ENCODE data around the gene SEL1L3. TPM values are rescaled to one million over a fixed set of nuclear protein-coding genes. Genes with fewer than 3 reads are reported as not detected.

Gene SEL1L3
- total RNA-seq, 1 donor from 2014 or later = 63.4 TPM

DNA sequence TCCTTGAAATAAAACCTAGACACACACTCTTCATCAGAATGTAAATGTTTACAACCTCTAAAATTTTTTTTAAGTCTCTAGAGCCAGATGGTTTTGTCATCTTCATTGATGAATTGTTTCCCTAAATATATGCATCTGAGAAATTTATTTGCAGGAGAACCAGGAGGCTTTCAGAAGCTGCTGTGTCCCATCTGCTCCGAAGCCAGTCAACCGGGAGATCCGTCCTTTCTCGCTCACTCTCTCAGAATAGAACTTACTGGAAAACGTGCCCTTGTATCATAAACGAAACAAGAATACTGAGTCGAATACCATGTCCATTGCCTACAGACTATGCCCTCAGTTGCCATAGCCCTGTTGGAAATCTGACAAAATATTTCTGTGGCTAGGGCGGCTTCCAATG, 103.7 kb downstream of the SEL1L3 start:
- intact Hi-C loops (cut with micrococcal nuclease) = no loop called here

DNA sequence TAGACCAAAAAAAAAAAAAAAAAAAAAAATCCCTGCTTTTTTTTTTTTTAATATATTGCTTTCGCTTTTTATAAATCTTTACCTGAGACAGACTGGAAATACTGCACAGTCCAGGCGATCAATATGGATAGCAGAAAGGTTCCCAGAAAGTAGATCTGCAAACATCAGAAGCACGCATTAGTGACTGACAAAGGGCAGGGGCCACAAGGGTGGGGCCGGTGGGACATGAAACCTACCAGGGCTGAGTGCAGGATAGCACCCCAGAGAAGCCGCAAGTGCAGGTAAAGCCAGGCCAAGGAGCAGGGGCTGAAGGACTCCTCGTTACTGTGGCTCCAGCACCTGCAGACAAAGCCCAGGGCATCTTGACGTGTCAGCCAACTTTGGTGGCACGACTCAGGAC, 105.3 kb downstream of the SEL1L3 start:
- intact Hi-C loops (cut with micrococcal nuclease) = no loop called here

DNA sequence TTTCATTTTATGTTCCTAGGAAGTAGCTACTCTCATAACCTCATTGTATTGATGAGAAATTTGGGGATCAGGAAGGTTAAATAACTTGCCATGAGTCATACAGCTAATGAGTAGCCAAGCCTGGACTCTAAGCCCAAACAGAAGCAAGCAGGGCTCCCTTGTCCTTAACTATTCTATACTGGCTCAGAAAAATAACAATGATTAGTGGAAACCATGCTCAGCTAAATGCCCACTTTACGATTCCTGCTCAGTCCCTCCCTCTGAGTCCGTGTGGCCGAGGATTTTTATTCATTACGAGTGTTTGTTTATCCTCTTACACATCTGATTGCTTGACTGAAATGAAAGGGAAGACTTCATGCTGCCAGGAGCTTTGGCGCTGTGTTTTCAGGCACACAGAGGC, 106.3 kb downstream of the SEL1L3 start:
- intact Hi-C loops (cut with micrococcal nuclease) = no loop called here

DNA sequence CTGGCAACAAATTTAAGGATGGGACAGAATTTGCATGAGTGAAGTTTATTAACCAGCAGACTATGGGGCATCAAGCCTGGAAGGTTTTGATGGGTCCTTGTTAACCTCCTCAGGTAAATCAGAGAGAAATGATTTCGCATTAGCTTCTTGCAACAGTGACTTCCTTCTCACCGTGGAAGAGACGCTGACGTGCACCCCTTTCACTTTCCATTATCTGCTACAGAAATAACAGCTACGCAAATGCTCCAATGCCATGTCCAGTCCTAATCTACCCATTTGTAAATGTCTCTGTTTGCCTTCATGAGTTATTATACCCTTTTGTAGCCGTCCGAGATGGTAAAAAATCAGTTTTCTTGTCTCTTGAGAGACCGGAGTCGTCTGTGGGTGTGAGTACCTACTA, 106.9 kb downstream of the SEL1L3 start:
- intact Hi-C loops (cut with micrococcal nuclease) = no loop called here

DNA sequence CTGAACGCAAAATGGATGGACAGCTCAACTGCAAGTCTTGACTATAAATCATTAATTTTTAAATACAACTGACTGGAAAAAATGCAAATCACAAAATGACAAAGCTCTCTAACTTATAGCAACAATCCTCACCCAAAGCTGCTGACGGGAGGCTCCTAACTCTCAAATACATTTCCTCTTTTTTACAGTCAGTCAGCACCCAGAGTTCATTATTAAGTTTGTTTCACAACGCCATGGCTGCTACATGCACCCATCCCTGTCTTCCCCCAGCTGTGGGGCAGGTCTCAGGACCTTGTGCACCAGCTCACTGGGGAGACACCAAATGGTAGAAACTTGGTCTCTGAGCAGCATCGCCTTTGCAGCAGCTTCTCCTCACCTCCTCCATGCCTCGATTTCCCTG, 109.5 kb downstream of the SEL1L3 start:
- intact Hi-C loops (cut with micrococcal nuclease) = no loop called here

DNA sequence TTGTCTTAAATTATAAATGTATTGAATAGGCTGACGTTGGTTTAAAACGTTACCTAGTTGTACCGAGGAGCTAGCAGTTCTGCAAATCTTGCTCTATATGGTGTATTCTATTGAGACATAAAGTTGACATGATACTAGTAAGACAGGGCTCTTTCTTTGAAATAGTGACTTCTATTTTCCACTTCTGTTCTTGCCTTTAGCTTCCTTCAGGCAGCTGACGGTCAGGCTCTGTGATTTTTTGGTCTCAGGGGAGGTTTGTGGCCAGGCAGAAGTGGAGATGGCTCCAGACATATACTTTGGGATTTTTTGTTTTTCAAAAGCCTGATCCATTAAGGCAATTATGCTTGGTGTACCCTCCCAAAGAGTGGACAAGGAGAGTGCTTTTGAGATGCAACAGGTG, 111.9 kb downstream of the SEL1L3 start:
- intact Hi-C loops (cut with micrococcal nuclease) = no loop called here

DNA sequence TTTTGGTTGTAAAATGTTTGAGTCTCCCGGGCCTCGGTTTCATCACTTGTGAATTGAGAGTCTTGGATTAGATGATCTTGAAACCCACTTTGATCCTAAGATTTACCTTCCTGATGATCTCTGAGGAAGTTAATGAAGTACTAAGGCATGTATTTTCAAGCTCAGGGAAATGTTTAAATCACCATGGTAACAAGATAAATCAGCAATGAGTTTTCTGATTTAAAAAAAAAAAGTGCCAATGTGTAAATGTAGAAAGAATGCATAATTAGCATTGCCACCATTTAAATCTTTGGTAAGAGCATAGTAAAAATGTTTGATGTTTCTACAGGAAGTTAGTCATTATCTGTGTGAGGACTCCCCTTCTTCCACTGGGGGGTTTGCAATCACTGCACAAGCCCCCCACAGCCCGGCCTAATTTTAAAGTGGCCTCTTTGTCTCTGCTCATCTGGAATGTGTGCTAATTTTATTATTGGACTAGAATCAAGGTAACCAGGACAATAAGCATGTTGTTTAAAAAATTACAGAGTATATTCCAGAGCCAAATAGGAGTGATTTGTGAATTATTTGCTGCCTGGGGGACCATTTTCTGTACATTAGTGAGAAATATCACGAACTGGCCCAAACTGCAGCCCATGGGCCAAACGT, 113.5 kb downstream of the SEL1L3 start:
- intact Hi-C loops (cut with micrococcal nuclease) = no loop called here

DNA sequence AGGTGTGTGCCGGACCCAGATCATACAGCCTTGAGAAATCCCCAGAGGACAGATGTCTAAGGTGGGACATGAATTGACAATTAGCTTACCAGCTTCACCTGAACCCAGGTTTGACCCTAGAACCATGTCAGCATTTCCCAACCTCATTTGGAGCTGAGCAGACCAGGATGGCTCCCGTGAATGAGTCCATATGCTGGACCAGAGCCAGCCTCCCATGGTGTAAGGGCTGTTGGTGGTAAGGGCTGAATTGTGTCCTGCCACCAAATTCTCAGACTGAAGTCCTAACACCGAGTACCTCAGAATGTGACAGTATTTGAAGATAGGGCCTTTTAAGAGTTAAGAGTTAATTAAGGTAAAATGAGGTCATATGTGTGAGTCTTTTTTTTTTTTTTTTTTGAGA, 118.8 kb downstream of the SEL1L3 start:
- intact Hi-C loops (cut with micrococcal nuclease) = no loop called here

DNA sequence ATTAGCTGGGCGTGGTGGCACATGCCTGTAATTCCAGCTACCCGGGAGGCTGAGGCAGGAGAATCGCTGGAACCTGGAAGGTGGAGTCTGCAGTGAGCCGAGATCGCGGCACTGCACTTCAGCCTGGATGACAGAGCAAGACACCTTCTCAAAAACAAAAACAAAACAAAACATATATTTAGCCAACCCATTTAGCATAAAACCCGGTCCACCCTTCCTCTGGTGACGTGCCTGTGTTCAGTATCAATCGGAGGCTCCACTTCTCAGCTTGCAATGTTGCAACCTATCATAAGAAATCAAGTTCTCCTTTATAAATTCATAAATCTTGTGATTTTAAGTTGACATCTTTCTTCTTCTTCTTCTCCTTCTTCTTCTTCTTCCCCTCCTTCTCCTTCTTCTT, 133.2 kb downstream of the SEL1L3 start:
- intact Hi-C loops (cut with micrococcal nuclease) = no loop called here

DNA sequence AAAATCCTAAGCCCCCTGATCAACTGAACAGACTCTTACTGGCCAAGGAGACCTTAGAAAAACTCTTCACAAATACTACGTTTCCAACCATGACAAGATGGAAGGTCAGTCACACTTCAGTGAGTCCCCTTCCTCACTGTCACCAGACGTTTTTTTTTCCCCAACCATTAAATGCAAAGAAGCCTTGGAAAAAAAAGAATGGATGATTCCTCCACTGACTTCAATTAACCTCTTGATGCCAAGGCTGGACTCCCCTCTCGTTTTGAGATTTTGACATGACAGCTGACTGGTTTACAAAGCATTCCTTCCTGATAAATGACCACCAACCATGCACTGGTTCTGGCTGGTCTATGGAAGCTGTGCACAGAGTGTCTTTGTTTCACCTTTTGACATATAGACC, 133.9 kb downstream of the SEL1L3 start:
- intact Hi-C loops (cut with micrococcal nuclease) = no loop called here

DNA sequence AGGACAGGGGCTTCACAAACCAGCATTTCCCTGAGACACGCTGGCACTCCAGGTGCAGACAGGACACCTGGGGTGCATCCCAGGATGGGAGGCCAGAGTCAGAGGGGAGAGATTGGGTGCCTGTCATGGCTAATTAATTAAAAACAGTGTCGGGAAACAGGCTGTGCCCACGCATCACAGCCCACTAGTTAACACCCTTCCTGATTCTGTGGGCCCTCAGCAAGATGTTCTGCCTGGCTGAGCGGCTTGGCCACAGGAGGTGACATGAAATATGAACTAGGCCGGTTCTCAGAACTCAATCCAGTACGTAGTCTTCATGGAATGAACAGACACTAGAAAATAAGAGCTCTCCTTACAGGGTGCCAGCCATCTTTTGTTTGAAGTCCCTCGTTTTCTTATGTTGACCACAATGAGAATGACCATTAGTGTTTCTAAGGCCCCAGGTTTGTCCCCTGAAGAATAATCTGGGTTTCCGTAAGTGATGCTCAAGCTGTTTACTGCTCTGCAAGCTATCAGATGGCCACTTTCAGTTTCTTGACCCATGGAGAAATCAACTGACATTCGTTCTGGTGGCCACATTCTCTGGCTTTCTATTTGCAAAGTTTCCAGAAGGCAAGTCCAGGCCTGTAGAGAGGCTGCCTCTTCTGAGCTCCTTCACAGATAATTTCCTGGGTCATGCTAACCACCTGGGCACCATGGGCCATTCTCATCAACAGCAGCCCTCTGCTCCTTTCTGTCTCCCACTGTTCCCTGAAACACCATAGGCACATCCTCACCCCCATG, 134.9 kb downstream of the SEL1L3 start:
- intact Hi-C loops (cut with micrococcal nuclease) = no loop called here

DNA sequence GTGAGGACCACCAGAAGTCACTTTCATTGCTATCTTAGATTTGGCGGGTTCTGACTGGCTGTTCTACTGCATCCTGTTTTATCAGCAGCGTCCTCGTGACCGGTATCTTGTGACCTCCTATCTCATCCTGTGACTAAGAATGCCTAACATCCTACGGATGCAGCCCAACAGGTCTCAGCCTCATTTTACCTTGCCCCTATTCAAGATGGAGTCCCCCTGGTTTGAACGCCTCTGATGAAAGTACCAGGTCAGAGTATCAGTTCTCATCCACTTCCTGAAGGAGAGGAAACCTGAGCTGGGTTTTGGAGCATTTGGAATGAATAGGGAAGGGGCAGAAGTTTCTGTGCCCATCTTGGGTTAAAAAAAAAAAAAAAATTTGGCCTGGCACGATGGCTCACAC, 136.9 kb downstream of the SEL1L3 start:
- intact Hi-C loops (cut with micrococcal nuclease) = no loop called here

DNA sequence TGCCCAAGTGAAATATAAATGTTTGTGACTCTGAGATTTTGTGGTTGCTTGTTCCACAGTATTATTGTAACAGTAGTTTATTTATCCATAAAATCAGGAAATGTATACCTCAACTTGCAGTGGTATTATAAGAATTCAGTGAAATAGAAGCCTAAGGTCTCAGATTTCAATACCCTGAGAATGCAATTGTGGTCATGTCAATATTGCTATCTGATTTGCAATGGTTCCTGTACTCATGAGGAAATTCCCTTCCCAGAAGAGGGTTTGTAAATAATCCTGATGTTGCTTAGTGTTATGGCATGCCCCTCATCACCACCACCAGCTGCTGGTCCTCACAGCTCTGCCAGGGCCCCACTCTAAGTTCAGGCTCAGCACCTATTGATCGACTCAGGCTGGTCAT, 139.4 kb downstream of the SEL1L3 start:
- intact Hi-C loops (cut with micrococcal nuclease) = no loop called here

DNA sequence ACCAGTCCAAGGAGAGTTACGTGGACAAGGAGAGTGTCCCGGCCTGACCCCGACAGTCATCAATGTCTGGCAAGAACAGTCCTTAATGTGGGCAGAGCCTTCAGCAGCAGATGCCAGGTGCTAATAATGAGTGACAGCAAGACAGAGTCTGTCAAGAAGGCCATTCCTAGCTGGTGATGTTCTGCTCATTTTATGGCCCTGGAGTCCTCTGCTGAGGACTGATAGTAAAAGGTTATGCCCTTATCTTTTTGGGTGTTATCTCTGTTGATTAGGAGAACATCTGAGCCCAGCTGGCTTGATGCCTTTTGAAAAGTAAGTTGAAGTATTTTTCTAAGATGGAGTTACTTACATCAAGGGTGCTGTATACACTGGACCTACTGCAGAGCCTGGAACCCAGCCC, 139.8 kb downstream of the SEL1L3 start:
- intact Hi-C loops (cut with micrococcal nuclease) = no loop called here

DNA sequence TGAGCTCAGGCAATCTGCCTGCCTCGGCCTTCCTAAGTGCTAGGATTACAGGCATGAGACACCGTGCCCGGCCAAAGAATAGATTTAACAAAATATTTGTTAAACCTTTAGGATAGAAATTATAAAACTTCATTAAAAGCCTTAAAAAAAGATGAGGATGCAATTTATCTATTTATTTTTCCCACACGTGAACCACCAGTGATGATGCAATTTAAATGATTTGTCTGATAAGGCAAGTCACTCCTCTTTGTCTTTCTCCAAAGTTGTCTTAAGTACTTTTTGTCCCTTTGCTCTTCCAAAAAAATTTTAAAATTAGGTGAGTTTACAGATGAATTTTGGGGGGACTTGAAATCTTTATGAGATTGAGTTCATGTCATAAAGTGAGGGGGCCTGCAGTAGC, 149.0 kb downstream of the SEL1L3 start:
- intact Hi-C loops (cut with micrococcal nuclease) = no loop called here

DNA sequence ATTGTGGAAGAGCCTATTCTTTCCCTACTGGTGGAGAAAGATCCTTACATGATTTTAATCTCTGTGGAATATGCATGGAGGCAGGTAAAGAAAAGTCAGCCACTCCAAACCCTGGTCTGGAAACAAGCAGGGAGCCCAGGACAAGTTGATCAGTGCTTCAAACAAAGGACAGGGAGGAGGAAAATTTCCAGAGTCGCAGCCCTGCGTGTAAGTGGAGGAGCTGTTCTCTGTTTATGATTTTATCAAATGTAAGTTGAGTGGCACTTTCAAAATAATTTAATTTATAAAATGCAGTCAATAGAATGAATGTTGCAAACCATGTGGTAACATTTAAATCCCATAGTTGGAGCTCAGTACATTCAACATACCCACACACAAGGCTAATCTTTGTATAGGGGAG, 150.2 kb downstream of the SEL1L3 start:
- intact Hi-C loops (cut with micrococcal nuclease) = no loop called here

DNA sequence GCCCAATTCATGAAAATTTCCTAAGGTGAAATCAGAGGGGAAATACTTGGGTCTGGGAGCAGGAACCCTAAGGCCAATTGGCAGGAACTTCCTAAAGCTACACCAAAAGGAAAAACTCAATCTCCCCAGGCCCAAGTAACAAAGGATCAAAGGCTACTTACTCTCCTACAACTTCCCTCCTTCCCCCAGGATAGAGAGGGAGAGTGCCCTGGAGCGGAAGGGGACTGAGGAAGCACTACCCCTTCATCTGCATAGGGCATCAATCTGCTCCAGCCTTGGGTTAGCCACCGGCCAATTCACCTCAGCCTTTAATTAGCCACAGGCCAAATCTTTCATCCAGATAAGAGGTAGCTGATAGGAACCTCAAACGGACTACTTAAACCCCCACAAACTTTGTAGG, 152.2 kb downstream of the SEL1L3 start:
- intact Hi-C loops (cut with micrococcal nuclease) = no loop called here

DNA sequence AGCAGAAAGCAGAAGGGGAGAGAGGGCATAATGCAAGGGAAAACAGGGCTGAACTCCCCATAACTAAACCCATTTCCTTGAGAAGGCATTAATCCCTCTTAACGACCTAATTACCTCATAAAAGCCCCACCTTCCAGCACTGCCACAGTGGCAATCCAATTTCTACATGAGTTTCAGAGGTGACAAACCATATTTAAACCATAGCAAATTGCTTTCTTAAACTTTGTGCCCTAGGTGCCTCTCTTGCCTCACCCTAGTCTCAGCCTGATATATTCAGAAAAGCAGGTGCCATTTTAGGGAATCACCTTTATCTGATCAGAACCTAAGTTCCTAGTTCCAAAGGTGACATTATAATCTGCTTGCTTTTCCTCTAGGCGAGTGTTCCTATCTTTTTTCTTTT, 158.3 kb downstream of the SEL1L3 start:
- intact Hi-C loops (cut with micrococcal nuclease) = no loop called here

DNA sequence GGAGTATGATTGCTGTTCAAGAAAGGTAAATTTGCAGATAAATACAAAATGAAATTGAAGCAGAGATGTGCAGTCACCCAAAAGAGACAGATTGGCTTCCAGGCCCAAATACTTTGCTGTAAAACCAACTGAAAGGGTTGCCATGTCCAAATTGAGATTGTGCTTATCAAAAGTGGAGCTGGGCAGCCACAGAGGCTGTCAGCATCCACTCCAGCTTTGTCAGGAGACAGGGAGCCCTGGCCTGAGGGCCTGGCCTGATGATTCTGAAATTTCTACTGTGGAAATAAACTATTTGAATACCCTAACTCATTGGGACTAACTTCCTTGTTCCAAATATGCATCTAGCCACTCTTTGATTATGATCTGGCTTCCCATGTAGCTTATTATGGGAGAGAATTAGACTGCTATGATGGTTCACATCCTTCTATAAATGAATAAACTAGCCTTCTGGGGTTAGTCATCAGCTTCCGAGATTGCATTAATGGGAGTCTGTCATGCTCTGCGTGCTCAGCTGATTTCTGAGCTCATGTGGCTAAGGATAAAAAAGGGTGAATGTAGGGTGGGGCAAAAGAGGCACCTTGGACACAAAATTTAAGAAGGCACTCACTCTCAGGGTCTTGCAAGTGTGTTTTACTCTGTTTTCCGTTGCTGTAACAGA, 158.9 kb downstream of the SEL1L3 start:
- intact Hi-C loops (cut with micrococcal nuclease) = no loop called here

DNA sequence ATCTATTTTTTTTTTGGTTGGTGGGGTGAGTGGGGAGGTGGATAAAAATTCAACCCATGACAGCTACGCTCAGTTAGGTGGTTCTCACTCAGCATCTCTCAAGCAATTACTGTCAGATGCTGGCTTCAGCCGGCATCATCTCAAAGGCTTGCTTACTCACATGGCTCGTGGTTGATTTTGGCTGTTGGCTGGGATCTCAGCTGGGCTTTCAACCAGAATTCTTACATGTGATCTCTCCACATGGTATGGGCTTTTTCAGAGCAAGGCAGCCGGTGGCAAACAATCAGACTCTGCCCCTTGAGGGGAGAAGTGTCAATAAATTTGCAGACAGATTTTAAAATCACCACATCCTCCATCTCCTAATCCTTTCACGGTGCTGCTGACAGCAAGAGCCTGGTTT, 159.9 kb downstream of the SEL1L3 start:
- intact Hi-C loops (cut with micrococcal nuclease) = no loop called here

DNA sequence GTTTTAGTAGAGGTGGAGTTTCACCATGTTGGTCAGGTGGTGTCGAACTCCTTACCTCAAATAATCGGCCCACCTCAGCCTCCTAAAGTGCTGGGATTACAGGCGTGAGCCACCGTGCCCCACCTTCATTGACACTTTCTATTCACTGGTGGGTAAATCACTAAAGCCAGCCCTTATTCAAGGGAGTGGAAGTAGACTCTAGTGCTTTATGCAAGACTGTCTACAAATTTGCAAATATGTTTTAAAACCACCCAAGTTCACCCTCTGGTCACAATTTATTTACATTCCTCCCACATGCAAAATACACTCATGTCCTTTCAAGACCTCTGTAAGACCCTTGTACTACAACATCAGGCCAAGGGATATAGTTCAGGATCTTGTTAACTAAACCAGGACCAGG, 162.1 kb downstream of the SEL1L3 start:
- intact Hi-C loops (cut with micrococcal nuclease) = no loop called here

DNA sequence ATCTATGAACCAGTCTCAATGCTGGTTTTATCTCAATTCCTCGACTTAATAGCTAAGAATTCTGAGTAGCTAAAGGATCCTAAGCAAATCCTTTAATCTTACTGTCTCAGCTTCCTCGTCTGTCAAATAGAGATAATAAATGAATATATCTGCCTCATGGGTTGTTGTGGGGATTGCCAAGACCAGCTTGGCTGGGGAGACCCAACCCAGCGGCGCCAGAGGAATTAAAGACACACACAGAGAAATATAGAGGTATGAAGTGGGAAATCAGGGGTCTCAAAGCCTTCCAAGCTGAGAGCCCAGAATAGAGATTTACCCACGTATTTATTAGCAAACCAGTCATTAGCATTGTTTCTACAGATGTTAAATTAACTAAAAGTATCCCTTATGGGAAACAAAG, 165.3 kb downstream of the SEL1L3 start:
- intact Hi-C loops (cut with micrococcal nuclease) = no loop called here

All from T-helper 2 cell treated with Interferon-gamma antibody and Interleukin-4, amounts not matched to agents 100 ng/mL and 5 ng/mL, for 36 hours (primary cell).